Measurements from ENCODE around the gene DLEC1. TPM values are rescaled to one million over a fixed set of nuclear protein-coding genes. Genes with fewer than 3 reads are reported as not detected.

DLEC1 gene
- total and polyA plus RNA-seq, 2 donors from 2014 or later: 0.52 to 3.3 TPM

DNA sequence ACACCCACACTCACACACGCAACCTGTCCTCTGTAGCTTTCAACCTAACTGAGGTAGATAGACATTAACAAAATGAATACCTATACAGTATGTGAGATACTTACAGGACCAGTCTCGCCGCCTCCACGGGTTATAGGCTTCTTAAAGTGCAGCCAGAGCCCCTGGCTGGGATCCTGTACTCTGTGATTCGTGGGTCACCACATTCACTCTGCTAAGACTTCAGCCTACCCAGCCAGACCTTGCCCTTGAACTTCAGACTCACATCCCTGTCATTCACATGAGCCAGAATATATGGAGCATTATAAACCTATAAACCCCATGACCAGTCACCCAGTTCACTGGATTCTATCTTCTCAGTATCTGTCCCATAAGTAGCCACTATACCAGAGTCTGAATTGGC is 1.4 kb downstream of the DLEC1 start:
- Histone ChIP-seq H3K9ac (ENCODE audit: low read length in 3 of 3) (no peak overlapping the region), H3K9me3 (ENCODE audit: control insufficient read depth in 2 of 3, insufficient read depth in 1 of 3, low read length in 3 of 3) (no peaks in the 10 kb centered on the region), H3K27me3 (ENCODE audit: control insufficient read depth, insufficient read depth, low read length) (peaks cover 4% of the 10 kb centered on the region), H3K27ac (ENCODE audit: low read depth in 2 of 2, low read length in 2 of 2) (no peak overlapping the region), H3K4me3 (ENCODE audit: low read length in 3 of 3) (no peak overlapping the region), H3K36me3 (ENCODE audit: control insufficient read depth in 2 of 3, insufficient read depth in 3 of 3, low read length in 3 of 3) (no peaks in the 10 kb centered on the region), H3K4me1 (ENCODE audit: control insufficient read depth in 2 of 3, insufficient read depth in 2 of 3, low read depth in 1 of 3, low read length in 3 of 3) (peaks cover 0 to 12% (median 3%) of the 10 kb centered on the region in 3 donors)
- TF ChIP-seq, protein P1, sequence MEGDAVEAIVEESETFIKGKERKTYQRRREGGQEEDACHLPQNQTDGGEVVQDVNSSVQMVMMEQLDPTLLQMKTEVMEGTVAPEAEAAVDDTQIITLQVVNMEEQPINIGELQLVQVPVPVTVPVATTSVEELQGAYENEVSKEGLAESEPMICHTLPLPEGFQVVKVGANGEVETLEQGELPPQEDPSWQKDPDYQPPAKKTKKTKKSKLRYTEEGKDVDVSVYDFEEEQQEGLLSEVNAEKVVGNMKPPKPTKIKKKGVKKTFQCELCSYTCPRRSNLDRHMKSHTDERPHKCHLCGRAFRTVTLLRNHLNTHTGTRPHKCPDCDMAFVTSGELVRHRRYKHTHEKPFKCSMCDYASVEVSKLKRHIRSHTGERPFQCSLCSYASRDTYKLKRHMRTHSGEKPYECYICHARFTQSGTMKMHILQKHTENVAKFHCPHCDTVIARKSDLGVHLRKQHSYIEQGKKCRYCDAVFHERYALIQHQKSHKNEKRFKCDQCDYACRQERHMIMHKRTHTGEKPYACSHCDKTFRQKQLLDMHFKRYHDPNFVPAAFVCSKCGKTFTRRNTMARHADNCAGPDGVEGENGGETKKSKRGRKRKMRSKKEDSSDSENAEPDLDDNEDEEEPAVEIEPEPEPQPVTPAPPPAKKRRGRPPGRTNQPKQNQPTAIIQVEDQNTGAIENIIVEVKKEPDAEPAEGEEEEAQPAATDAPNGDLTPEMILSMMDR (IDR thresholded peaks at IDR 0.05; ENCODE audit: borderline replicate concordance, extremely low read depth, insufficient read depth): no peak
- DNase-seq: no peak
- no peak for FAIRE-seq
- intact Hi-C loops (cut with DNase I): no loop called here

GRCh38 chr3:38043486-38043885 is 4.5 kb downstream of the DLEC1 start:
- no peak overlapping the region for H3K4me3 ChIP-seq (ENCODE audit: low read length in 3 of 3)
- TF ChIP-seq, protein P1 (IDR thresholded peaks at IDR 0.05; ENCODE audit: borderline replicate concordance, extremely low read depth, insufficient read depth): no peak
- intact Hi-C loops (cut with DNase I): no loop called here
- no peak for FAIRE-seq
- H3K9ac ChIP-seq (ENCODE audit: low read length in 3 of 3): no peak overlapping the region
- H3K36me3 ChIP-seq (ENCODE audit: control insufficient read depth in 2 of 3, insufficient read depth in 3 of 3, low read length in 3 of 3): no peaks in the 10 kb centered on the region
- no peak overlapping the region for H3K27ac ChIP-seq (ENCODE audit: low read depth in 2 of 2, low read length in 2 of 2)
- H3K9me3 ChIP-seq (ENCODE audit: control insufficient read depth in 2 of 3, insufficient read depth in 1 of 3, low read length in 3 of 3): no peaks in the 10 kb centered on the region
- DNase-seq: no peak
- peaks cover 4% of the 10 kb centered on the region for H3K27me3 ChIP-seq (ENCODE audit: control insufficient read depth, insufficient read depth, low read length)
- H3K4me1 ChIP-seq (ENCODE audit: control insufficient read depth in 2 of 3, insufficient read depth in 2 of 3, low read depth in 1 of 3, low read length in 3 of 3): peaks cover 0 to 12% (median 3%) of the 10 kb centered on the region in 3 donors

GRCh38 chr3:38046027-38046426 is 7.0 kb downstream of the DLEC1 start:
- intact Hi-C loops (cut with DNase I): no loop called here
- FAIRE-seq: no peak

More at GRCh38 chr3:38046027-38046426, 7.0 kb downstream of the DLEC1 start:
- Histone ChIP-seq H3K27ac (ENCODE audit: low read depth in 2 of 2, low read length in 2 of 2) (no peak overlapping the region), H3K27me3 (ENCODE audit: control insufficient read depth, insufficient read depth, low read length) (no peaks in the 10 kb centered on the region), H3K9me3 (ENCODE audit: control insufficient read depth in 2 of 3, insufficient read depth in 1 of 3, low read length in 3 of 3) (no peaks in the 10 kb centered on the region), H3K36me3 (ENCODE audit: control insufficient read depth in 2 of 3, insufficient read depth in 3 of 3, low read length in 3 of 3) (no peaks in the 10 kb centered on the region), H3K4me1 (ENCODE audit: control insufficient read depth in 2 of 3, insufficient read depth in 2 of 3, low read depth in 1 of 3, low read length in 3 of 3) (no peaks in the 10 kb centered on the region), H3K4me3 (ENCODE audit: low read length in 3 of 3) (no peak overlapping the region), H3K9ac (ENCODE audit: low read length in 3 of 3) (no peak overlapping the region)
- TF ChIP-seq, protein P1 (IDR thresholded peaks at IDR 0.05; ENCODE audit: borderline replicate concordance, extremely low read depth, insufficient read depth): no peak
- DNase-seq: no peak

Data from kidney (tissue), 14 donors.